Measurements from ENCODE around the gene TVP23C. TPM values are rescaled to one million over a fixed set of nuclear protein-coding genes. Genes with fewer than 3 reads are reported as not detected.

TVP23C gene
- polyA plus RNA-seq, 4 donors, result 1.9 to 12.8 (median 3.3) TPM

Other genes starting within 250 kb of the TVP23C start
- gene TEKT3, start 221.9 kb downstream of the TVP23C start, polyA plus RNA-seq, result 1 to 10 TPM in 1 of 4 donors, under 1 TPM in 1, not detected in 2; 0.24 to 1.2 TPM
- 10 to 100 TPM in 1 of 4 donors, 1 to 10 TPM in 3; 5.1 to 24.3 (median 6.1) TPM for gene CDRT4, start 95.9 kb downstream of the TVP23C start, polyA plus RNA-seq
- 1 to 10 TPM in 2 of 4 donors, under 1 TPM in 1, not detected in 1; 0.81 to 1.1 (median 1.0) TPM for gene FBXW10B, start 56.2 kb upstream of the TVP23C start, polyA plus RNA-seq
- gene TRIM16, start 120.8 kb upstream of the TVP23C start, polyA plus RNA-seq, result 10 to 100 TPM; 16.5 to 24.7 (median 21.1) TPM
- gene ZNF286A, start 136.3 kb upstream of the TVP23C start, polyA plus RNA-seq, result 10 to 100 TPM in 1 of 4 donors, 1 to 10 TPM in 3; 2.2 to 17.3 (median 4.3) TPM
- under 1 TPM in 1 of 4 donors, not detected in 3; 0.21 TPM for gene TBC1D26, start 168.8 kb upstream of the TVP23C start, polyA plus RNA-seq

Measured in small intestine (tissue), 4 donors.